DND-41 (cell line): Measurements from ENCODE around the gene PMPCA.

ENCODE experiments used
- ATAC-seq: fragments of 200-7000 bp; cut with Tn5 transposase; 3 replicates; pipeline ENCODE4 v1.9.1; 2021; ENCODE audit warnings: low read depth; ENCODE audit not compliant: insufficient read depth
- DNase-seq: peaks from one replicate; pipeline ENCODE4 v3.0.0-alpha.2; 2020
- H2AFZ ChIP-seq: 2 replicates; pipeline ENCODE4 v1.6.0; 2012; ENCODE audit warnings: low read depth, low read length
- H3K27ac ChIP-seq: 2 replicates; pipeline ENCODE4 v1.5.1; 2012; ENCODE audit warnings: low read length, inconsistent platforms
- H3K27me3 ChIP-seq: fragments of 200-600 bp; sonication (generic); 2 replicates; pipeline ENCODE4 v1.6.0; 2012; ENCODE audit warnings: low read length, mild to moderate bottlenecking, inconsistent platforms; ENCODE audit not compliant: insufficient read depth, poor library complexity
- H3K36me3 ChIP-seq: 2 replicates; pipeline ENCODE4 v1.5.1; 2012; ENCODE audit warnings: low read length, inconsistent platforms; ENCODE audit not compliant: insufficient read depth
- H3K4me1 ChIP-seq: 2 replicates; pipeline ENCODE4 v1.5.1; 2012; ENCODE audit warnings: mild to moderate bottlenecking, low read length; ENCODE audit not compliant: insufficient read depth
- H3K4me2 ChIP-seq: 2 replicates; pipeline ENCODE4 v1.6.0; 2012; ENCODE audit warnings: mild to moderate bottlenecking, moderate library complexity, low read length, inconsistent platforms; ENCODE audit not compliant: insufficient read depth
- H3K4me3 ChIP-seq, 2 experiments: fragments of 200-600 bp in 1 of 2; shearing (Covaris generic) in 1 of 2; 2 replicates each; pipeline ENCODE4 v1.5.1; 2012 to 2016; ENCODE audit warnings: inconsistent platforms in 2 of 2, low read length in 2 of 2, mild to moderate bottlenecking in 2 of 2, low read depth in 1 of 2, moderate library complexity in 1 of 2
- H3K79me2 ChIP-seq: 2 replicates; pipeline ENCODE4 v1.6.0; 2012; ENCODE audit warnings: low read length, inconsistent platforms; ENCODE audit not compliant: insufficient read depth
- H3K9ac ChIP-seq: 2 replicates; pipeline ENCODE4 v1.6.0; 2012; ENCODE audit warnings: low read depth, mild to moderate bottlenecking, inconsistent platforms, low read length, moderate library complexity
- H3K9me3 ChIP-seq: 2 replicates; pipeline ENCODE4 v1.5.1; 2012; ENCODE audit warnings: low read length, moderate library complexity, mild to moderate bottlenecking, inconsistent platforms; ENCODE audit not compliant: insufficient read depth, severe bottlenecking
- H4K20me1 ChIP-seq: 2 replicates; pipeline ENCODE4 v1.6.0; 2012; ENCODE audit warnings: low read length; ENCODE audit not compliant: insufficient read depth
- CTCF ChIP-seq: IDR thresholded peaks from 2 replicates; pipeline ENCODE4 v1.5.1; 2012; ENCODE audit warnings: borderline replicate concordance, low read length, moderate library complexity, mild to moderate bottlenecking; ENCODE audit not compliant: poor library complexity, severe bottlenecking; ENCODE audit errors: extremely low read depth
- EZH2 ChIP-seq: IDR thresholded peaks from 3 replicates; pipeline ENCODE4 v1.6.1; 2012; ENCODE audit warnings: borderline replicate concordance, low read depth, mild to moderate bottlenecking, moderate library complexity, low read length, inconsistent platforms; ENCODE audit not compliant: severe bottlenecking

The PMPCA gene

GRCh38 chr9:136391737-136392537 lies 18.5 kb upstream of the PMPCA start:
- Histone ChIP-seq H3K9me3 (no peaks in the 10 kb centered on the region), H3K4me1 (no peaks in the 10 kb centered on the region), H3K27me3 (no peaks in the 10 kb centered on the region), H3K36me3 (peaks cover 83% of the 10 kb centered on the region), H4K20me1 (peaks cover 12% of the 10 kb centered on the region; the same call in 1 of the 2 replicates), H3K9ac (no peak overlapping the region), H3K79me2 (no peaks in the 10 kb centered on the region), H3K4me2 (no peak overlapping the region), H2AFZ (no peak overlapping the region), H3K27ac (no peak overlapping the region), H3K4me3 (no peak overlapping the region)
- ATAC-seq (no peak), DNase-seq (no peak)
- no peak for TF ChIP-seq CTCF
- no peak for TF ChIP-seq EZH2

- no peak overlapping the region for H3K4me2 ChIP-seq
- no peak overlapping the region for H3K9ac ChIP-seq
- ATAC-seq (no peak), DNase-seq (no peak)
- H3K36me3 ChIP-seq: peaks cover 81% of the 10 kb centered on the region
- H3K27ac ChIP-seq: no peak overlapping the region
- peaks cover 5% of the 10 kb centered on the region; the same call in 1 of the 2 replicates for H3K79me2 ChIP-seq
- TF ChIP-seq EZH2 (no peak), CTCF (no peak)
- H2AFZ ChIP-seq: no peak overlapping the region
- no peaks in the 10 kb centered on the region for H3K27me3 ChIP-seq
- no peaks in the 10 kb centered on the region for H3K4me1 ChIP-seq
- H3K9me3 ChIP-seq: no peaks in the 10 kb centered on the region
- H3K4me3 ChIP-seq: no peak overlapping the region
- peaks cover 11% of the 10 kb centered on the region; the same call in 1 of the 2 replicates for H4K20me1 ChIP-seq
Observed at GRCh38 chr9:136392538-136393449, 17.7 kb upstream of the PMPCA start.

- DNase-seq (no peak), ATAC-seq (no peak)
- no peaks in the 10 kb centered on the region for H3K27me3 ChIP-seq
- H3K4me1 ChIP-seq: peaks cover 6% of the 10 kb centered on the region
- H3K9me3 ChIP-seq: no peaks in the 10 kb centered on the region
- H3K36me3 ChIP-seq: peaks cover 82% of the 10 kb centered on the region
- H4K20me1 ChIP-seq: peaks cover 14% of the 10 kb centered on the region
- no peak overlapping the region for H3K4me3 ChIP-seq
- H3K9ac ChIP-seq: no peak overlapping the region
- no peak overlapping the region for H3K4me2 ChIP-seq
- peaks cover 11% of the 10 kb centered on the region for H3K79me2 ChIP-seq
- no peak overlapping the region for H2AFZ ChIP-seq
- no peak for TF ChIP-seq EZH2
- no peak for TF ChIP-seq CTCF
- H3K27ac ChIP-seq: no peak overlapping the region
Observed at GRCh38 chr9:136393531-136393930, 16.9 kb upstream of the PMPCA start.
